NCI-H2029 (cell line): ENCODE measurements around the gene GRID1.
"Not testable (repeated sequence)": the region's sequence is repeated elsewhere in the genome, so short reads cannot be mapped to it uniquely, and the experiment has no call there.

Source experiments
- DNase-seq: peaks from one replicate; lab custom pipeline; 2025; lab: John Stamatoyannopoulos, UW

The GRID1 gene

DNA sequence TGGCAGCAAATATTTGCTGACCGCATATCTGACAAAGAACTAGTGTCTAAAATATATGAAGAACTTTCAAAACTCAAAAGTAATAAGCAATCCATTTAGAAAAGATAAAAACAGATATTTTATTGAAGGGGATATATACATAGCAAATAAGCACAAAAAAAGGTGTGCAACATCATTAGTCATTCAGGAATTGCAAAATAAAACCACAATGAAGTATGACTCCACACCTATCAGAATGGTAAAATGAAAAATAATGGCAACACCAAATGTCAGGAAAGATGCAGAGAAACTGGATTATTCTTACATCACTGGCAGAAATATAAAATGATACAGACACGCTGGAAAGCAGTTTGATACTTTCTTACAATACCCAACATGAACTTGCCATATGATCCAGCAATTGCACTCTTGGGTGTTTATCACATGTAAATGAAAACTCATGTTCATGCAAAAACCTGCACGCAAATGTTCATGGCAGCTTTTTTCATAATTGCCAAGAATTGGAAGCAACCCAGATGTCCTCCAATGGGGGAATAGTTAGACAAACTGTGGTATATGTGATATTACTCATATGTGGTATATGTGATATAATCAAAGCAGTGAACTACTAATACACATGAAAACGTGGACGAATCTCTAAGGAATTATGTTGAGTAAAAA, 645.5 kb downstream of the GRID1 start:
- DNase-seq = no peak

DNA sequence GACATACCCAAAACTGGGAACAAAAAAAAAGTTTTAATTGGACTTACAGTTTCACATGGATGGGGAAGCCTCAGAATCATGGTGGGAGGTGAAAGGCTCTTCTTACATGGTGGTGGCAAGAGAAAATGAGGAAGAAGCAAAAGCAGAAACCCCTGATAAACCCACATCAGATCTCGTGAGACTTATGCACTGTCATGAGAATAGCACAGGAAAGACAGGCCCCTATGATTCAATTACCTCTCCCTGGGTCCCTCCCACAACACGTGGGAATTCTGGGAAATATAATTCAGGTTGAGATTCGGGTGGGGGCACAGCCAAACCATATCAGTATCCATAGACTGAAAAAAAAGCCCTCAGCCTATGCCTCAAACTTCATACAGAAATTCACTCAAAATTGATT, 647.2 kb downstream of the GRID1 start:
- no peak for DNase-seq

DNA sequence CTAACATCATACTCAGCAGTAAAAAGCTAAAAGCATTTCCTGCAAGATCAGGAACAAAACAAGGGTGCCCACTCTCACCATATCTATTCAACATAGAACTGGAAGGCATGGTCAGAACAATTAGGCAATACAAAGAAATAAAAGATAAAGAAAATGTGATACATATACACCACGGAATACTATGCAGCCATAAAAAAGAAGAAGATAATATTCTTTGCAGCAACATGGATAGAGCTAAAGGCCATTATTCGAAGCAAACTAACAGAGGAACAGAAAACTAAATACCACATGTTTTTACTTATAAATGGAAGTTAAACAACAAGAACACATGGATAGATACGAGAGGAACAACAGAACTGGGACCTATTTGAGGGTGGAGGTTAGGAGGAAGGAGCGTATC, 652.7 kb downstream of the GRID1 start:
- DNase-seq = no peak

DNA sequence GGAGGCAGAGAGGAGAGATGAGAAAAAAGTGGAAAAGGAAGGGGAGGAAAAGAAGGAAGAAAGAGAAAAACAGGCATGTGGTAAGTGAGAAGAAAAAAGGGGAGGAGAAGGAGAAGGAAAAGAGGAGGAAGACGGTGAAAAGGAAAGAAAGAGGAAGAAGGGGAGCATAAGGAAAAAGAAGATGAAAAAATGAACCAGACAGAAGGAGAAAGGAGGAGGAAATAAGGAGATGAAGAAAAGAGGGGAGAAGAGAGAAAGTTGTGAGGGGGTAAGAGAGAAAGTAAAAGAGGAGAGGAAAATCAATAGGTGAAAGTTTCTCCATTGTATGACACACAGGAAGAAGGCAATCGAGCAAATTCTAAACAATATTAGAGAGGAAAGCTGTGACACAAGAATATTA, 663.8 kb downstream of the GRID1 start:
- no peak for DNase-seq

DNA sequence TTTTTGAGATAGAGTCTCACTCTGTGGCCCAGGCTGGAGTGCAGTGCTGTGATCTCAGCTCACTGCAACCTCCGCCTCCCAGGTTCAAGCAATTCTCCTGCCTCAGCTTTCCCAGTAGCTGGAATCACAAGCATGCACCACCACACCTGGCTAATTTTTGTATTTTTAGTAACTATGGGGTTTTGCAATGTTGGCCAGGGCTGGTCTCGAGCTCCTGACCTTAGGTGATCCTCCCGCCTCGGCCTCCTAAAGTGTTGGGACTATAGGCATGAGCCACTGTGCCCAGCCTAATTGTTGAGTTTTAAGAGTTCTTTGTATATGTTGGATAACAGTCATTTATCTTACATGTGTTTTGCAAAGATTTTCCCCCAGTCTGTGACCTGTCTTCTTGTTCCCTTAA, 667.5 kb downstream of the GRID1 start:
- DNase-seq = not testable (repeated sequence)

DNA sequence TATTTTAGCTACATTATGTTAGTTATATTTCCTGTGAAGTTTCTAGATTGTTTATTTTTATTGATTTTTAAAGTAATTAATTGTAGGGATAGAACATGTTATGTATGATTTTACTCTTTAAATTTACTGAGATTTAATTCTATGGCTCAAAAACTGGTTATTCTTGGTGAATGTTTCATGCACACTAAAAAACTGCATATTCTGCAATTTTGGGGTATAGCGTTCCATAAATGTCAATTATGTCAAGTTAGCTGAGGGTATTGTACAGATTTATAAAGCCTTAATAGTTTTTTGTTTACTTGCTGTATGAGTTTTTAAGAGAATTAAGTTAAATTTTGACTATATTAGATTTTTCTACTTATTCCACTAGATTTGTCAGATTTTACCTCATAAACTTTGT, 669.7 kb downstream of the GRID1 start:
- no peak for DNase-seq

DNA sequence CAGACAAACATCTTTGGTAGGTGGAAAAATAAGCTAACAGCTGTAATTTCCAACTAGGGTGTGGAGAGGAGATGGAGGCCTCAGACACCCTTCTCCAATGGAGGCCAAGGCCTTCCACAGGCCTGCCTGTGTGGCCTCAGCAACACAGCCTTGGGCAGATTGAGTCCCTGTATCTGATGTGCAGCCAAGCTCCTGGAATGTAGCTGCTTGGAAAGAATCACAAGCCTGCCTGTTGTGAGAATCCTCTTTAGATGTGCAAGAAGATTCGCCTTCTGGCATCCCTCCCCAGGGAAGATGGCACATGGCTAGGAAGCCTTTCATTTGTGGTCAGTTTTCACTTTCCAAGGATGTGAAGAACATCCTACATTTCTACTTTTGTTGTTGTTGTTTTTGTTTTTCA, 684.0 kb downstream of the GRID1 start:
- DNase-seq = no peak

DNA sequence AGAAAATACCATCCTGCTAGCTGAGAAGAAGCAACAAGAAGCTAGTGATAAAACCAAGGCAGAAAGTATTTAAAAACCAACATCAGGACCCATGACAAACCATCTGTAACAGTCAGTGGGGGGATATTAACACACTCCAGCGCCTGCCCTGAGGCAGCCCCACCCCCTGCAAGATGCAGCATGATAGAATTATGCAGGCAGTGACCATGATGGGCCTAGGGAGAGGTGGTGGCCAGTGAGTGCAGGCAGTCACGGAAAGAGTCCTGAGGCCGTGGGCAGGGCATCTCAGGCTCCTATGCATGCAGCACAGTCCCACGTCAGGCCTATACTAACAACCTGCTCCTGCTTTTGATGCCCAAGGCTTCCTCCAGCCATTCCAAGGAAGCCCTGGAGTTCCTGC, 686.9 kb downstream of the GRID1 start:
- DNase-seq = no peak

DNA sequence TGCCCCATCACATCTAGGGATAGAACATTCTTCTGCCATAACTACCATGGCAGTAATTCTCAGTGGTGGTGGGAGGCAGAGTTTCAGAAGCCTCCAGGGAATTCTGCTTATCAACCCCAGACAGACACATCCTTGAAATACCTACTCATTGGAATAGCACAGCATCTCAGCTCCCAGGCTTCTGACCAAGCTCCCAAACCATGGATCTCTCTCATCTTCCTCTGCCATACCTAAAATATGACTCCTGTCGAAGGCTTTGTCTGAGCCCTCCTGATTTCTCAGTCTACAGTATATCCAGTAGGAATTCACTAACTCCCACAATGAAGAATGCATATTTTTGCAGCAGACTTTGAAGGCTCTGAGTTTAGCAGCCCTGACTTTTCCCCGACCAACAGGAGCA, 687.5 kb downstream of the GRID1 start:
- DNase-seq = no peak

DNA sequence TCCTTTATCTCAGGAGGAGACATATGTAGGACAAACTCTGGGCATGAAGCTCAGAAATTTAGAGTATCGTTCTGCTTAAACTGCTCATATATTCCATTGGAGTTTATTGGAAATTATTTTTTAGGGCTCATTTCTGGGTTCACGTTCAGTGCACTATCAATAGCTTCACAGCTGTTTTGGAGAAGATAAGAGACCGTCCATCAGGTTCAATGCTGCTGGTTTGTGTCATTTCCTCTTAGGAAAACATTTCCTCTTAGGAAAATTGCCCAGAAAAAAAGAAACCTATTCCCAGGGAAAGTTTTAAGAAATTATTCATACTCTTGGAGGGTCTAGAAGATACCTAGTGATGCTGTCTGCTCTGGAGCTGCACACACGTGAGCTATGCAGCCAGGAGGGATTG, 691.7 kb downstream of the GRID1 start:
- no peak for DNase-seq

DNA sequence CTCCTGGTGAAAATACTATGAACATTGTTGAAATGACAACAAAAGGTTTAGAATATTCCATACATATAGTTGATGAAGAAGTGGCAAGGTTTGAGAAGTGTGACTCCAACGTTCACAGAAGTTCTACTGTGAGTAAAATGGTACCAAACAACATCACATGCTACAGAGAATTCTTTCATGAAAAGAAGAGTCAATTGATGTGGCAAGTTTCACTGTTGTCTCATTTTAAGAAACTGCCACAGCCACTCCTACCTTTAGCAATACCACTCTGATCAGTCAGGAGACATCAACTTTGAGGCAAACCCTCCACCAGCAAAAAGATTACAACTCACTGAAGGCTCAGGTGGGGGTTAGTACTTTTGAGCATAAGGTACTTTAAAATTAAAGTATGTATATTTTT, 693.3 kb downstream of the GRID1 start:
- no peak for DNase-seq

DNA sequence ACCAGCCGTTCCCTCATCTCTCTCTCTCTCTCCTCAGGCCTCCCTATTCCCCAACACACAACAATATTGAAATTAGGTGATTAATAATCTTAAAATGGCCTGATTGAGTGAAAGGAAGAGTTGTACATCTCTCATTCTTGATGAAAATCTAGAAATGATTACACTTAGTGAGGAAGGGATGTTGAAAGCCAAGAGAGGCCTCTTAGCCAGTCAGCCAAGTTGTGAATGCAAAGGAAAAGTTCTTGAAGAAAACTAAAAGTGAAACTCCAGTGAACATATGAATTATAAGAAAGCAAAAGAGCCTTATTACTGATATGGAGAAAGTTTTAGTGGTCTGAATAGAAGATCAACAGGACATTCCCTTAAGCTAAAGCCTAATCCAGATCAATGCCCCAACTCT, 695.1 kb downstream of the GRID1 start:
- DNase-seq = no peak

DNA sequence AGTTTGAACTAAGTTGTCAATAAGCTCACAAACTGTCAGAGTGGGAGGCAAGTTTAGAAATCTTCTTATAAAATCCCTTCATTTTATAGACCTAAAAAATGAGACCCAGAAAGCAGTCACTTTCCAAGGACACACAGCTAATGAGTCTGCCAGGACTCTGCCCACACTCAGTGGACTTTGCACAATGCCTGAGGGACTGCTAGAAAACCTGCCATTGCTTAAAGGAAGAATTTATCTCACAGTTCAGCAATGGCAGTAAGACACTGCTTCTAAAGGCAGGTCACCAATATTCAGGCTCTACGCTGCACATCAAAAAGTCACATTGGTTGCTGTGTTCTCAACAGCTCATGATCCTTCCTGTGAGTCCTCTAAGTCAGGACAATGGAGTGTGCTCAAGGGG, 698.1 kb downstream of the GRID1 start:
- DNase-seq = no peak

DNA sequence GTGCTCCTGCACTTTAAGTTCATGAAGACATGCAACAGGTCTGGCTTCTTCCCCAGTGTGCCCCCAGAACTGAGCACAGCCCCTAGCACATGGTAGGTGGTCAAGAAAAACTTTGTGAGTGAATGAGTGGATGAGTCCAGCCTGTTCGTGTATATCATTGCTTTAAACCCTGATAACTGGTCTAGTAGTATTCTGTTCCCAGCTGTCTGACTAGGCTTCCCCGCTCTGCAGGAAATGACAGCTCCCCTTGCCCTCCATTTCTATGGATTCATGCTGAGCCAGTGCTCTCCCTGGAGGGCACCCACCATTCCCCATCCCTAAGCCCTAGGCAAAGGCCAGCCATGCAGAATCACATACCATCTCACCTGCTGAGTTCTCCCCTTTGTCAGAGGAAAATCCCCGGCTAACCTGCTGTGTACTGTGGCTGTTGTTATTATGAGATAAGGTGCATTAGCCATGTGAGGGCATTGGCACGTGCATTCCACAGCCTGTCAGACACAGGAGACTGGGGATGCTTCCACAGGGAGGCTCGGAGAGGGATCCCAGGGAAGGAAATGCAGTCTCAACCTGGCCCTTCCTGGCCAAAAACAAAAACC, 698.9 kb downstream of the GRID1 start:
- DNase-seq = no peak

DNA sequence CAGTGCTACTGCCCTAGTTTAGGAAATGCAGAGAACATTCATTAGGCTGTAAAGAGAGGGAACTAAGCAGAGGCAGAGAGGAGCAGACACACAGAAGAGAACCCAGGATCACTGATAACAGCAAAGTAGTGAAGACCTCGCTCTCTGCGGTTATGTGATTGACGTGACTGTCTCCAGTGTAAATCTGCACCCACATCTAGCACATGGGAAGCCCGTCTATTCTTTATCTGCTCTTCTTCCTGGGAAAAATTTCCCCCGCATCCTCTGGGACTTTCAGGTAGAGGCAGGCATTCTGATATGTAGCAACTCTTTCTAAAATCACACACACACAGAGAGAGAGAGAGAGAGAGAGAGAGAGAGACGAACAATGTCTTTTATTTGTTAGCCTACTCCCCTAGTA, 699.6 kb downstream of the GRID1 start:
- no peak for DNase-seq

DNA sequence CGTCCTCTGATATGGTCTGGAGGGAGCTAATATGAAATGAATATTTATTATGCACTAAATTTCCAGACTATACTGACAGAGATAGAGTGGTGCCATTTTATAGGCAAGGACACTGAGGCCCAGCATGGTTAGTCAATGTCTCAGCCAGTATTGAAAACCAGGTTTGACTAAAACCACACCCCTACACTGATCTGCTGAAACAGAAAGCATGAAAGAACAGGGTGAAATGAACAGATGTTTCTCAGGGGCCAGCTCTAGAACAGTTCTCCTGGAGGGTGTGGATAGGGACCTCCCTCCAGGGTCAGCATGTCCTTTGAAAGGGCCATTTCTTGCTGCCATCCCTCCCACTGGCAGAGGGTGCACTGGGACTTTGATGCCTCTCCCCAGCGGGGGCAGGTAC, 700.5 kb downstream of the GRID1 start:
- no peak for DNase-seq

DNA sequence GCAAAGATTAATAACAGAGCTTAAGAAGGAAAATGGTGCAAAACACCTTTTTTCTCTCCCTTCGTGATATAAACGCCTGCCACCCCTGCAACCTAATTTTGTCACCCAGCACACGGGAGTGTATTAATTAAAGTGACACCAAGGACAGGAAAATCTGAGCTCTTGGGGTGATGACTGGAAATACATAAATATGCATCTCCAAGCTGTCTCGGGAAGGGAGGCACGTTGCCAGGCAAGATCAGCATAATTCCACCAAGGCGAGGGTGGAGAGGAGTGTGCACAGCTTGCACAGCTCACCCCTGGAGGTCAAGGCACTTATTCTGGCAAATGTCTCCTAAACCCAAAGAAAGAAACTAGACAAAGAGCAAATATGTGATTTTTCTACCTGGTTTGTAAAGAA, 700.9 kb downstream of the GRID1 start:
- no peak for DNase-seq

DNA sequence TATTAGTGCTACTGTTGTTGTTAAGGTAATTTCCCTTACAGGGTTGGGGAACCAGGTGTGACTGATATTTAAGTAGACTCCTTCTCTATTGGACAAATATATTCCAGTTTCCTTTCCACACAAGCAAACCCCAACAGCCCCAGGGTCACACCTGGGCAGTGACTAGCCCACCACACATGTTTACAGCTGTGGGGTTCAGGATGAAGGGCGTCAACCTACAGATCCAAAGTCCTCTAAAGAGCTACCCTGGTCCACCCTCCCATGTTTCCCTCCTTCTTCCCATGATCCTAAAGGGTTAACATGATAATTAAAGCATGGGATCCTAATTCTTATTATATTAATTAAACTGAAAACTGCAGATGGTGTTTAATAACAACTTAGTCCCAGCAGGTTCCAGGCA, 701.5 kb downstream of the GRID1 start:
- DNase-seq = no peak

DNA sequence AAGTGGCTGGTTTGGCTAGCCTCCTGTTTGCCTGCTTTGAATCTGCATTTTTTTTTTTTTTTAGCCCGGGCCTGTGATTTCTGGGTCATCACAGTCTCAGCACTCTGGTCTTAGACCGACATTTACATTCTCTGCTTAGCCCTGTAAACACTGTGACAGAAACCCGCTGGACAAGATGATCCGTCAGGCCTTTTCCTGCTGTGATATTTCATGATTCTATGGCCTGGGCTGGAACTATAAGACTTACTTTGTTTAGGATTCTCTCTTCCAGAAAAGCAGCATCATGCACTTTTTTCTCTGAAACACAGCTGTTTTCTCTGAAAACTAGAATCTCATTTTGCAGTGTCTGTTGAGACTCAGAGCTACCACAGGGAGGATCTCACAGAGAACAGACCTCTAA, 705.5 kb downstream of the GRID1 start:
- no peak for DNase-seq

DNA sequence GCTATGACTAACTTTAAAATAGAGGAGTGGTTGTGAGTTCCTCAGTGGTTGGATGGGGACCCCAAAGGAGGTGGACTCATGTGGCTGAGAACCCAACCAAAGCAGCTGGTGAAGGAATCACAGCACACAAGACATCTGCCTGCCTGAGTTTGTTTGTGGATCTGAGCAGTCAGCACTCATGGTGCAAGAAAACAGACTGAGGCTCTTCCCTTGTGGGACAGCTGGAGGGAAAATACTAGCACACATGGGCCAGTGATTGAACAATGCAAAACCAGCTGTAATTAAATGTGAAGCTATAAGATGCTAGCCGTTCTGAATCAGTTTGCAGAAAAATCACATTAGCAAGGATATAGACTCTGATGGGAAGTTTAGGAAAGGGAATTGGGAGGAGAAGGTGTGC, 707.3 kb downstream of the GRID1 start:
- DNase-seq = no peak

DNA sequence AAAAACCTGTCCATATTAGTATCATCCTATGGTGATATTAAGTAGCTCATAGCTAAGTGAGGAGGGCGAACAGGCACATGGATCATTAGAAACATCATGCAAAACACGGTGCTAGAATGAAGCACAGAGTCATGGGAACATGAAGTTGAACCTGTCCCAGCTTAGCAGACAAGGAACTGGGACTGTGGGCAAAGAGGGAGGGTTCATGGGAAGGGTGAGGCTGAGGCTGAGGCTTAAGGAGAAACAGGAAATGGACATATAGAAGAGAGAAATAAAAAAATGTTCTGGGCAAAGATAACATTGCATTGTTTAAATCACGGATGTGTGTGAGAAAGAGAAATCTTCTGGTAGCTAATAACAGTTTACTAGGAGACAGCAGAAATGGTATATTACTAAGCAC, 708.1 kb downstream of the GRID1 start:
- no peak for DNase-seq

DNA sequence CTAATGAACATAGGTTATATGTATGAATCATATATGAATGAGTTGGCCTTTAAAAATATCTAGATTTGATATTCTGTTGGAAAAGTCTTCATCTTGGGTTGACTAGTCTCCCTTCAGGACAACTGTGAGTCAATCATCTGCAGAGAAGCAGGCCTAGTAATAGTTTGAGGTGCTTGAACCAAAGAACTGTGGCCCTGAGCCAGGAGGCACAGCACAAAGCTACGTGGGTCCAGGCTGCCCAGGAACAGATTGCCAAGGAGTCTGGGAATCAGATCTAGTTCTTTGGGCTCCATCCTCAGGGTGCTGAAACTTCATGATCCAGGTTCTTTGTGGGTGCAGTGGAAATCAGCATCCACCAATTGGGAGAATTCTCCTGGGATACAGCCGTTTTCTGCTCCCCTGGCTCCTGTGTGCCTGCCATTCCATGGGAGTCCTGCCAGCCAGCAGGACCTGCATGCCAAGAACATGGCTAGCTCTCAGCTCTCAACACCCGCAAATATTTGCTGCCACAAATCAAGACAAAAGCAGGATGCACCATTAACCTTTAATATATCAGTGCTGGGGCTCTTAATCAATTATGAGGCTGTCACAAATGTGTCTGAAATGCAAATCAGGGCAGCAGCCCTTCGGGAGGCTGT, 709.0 kb downstream of the GRID1 start:
- no peak for DNase-seq

DNA sequence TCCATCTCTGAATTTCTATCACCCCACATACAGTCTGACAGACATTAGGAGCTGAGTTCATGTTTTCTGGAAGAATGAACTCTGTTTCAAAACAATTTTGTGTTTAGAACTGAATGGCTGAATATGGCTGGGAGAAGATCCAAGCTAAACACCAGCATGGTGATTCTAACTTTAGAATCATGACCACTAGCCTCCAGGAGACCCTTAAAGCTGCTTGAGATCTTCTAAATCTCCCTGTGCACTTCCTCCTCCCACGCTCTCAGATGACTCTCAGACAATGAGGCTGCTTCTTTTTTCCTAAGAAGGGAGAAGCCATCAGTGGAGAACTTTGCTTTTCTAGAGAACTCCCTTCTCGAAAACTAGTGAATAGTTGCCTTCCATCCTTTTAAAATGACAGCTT, 711.2 kb downstream of the GRID1 start:
- no peak for DNase-seq

DNA sequence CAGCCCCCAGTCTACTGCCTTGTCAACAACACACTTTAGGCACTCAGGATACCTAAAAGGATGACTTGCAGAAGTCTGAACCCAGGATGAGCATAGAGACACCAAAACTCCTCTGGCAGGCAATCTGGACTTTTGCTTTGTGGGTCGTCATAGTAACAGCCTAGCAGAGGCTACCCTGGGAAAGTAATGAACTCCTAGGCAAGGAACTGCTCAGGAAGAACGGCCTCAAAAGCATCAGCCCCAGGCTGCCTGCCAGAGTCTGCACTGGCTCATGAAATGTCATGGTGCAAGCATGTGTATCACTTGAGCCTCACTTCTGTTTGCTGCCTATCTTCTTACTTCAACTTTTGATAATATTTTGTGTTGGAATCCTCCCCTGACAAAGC, 715.1 kb downstream of the GRID1 start:
- DNase-seq = no peak
